Progenitor cell of endocrine pancreas (in vitro differentiated cells): ENCODE measurements around the gene CHPF. TPM values are rescaled to one million over a fixed set of nuclear protein-coding genes. Genes with fewer than 3 reads are reported as not detected.
A peak's percentile ranks its signal among the peaks of the same experiment; 100 is the strongest.

Experiments used
- DNase-seq: peaks from one replicate; pipeline ENCODE4 v3.0.0; 2021; ENCODE audit warnings: low spot score; ENCODE audit not compliant: unreplicated experiment
- H3K27ac Mint-ChIP-seq: 2 replicates; pipeline ENCODE4 v1.8.0; 2021; ENCODE audit warnings: mild to moderate bottlenecking, moderate library complexity, mixed read lengths
- H3K27me3 Mint-ChIP-seq: 2 replicates; pipeline ENCODE4 v1.8.0; 2021; ENCODE audit warnings: mixed read lengths
- H3K36me3 Mint-ChIP-seq: 2 replicates; pipeline ENCODE4 v1.8.0; 2022; ENCODE audit warnings: mixed read lengths; ENCODE audit not compliant: insufficient read depth
- H3K4me1 Mint-ChIP-seq: 2 replicates; pipeline ENCODE4 v1.8.0; 2021; ENCODE audit warnings: low read depth, mixed read lengths
- H3K4me3 Mint-ChIP-seq: 2 replicates; pipeline ENCODE4 v1.8.0; 2021; ENCODE audit warnings: low read depth, mild to moderate bottlenecking, moderate library complexity, mixed read lengths
- H3K9me3 Mint-ChIP-seq: 2 replicates; pipeline ENCODE4 v1.8.0; 2021; ENCODE audit warnings: low read depth, mixed read lengths
- CTCF ChIP-seq: fragments of 200-600 bp; sonication (generic); IDR thresholded peaks from one replicate; pipeline ENCODE4 v1.5.0; 2021; ENCODE audit warnings: antibody characterized with exemption, mild to moderate bottlenecking; ENCODE audit not compliant: unreplicated experiment
- total RNA-seq: library from RNA; stranded (reverse); gene quantifications from 2 replicates; pipeline ENCODE4 v1.2.1, GENCODE V29; 2021

Gene CHPF
- total RNA-seq, 1 donor from 2014 or later, result 49.1 TPM

DNA sequence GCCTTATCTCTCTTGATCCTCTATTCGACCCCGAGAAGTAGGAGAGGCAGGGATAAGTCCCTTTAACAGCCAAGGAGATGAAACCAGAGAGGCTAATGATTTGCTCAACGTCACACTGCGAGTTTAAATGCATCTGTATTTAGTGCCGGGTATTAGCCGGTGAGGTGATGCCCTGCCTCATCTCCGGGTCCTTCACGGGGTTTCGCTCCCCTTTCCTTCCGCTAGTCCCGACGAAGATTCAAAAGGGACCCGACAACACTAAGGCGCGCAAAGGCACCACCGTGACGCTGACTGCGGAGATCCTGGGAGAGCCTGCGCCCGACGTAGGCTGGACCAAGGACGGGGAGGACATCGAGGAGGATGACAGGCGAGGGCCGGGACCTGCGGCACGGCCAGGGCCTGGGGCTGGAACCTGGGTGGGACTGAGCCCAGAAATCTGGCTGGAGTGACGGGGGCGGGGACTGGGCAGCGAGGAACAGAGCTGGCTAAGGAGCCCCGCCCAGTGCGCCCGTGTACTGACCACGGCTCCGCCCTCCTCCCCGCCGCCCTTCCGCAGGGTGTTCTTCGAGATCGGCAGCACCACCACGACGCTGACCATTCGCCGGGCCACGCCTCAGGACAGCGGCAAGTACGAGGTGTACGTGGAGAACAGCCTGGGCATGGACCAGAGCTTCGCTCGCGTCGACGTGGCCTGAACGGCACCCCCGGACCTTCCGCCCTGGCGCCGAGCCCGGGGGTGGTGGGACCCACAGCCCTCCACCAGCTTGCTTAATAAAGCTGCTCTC, 45.9 kb downstream of the CHPF start:
- Mint-ChIP-seq H3K9me3 (no peaks in the 10 kb centered on the region), H3K27me3 (peaks cover 55% of the 10 kb centered on the region), H3K36me3 (no peaks in the 10 kb centered on the region), H3K4me1 (peaks cover 16% of the 10 kb centered on the region), H3K4me3 (peak overlapping the region; percentile 83), H3K27ac (peak overlapping the region; percentile 22)
- DNase-seq, result peak; percentile 42
- TF ChIP-seq CTCF, result no peak

GRCh38 chr2:219496825-219497494, 46.6 kb downstream of the CHPF start:
- Mint-ChIP-seq H3K36me3 (no peaks in the 10 kb centered on the region), H3K27ac (no peak overlapping the region), H3K4me1 (peaks cover 16% of the 10 kb centered on the region), H3K9me3 (no peaks in the 10 kb centered on the region), H3K4me3 (peak overlapping the region; percentile 83), H3K27me3 (peaks cover 62% of the 10 kb centered on the region)
- no peak for DNase-seq
- TF ChIP-seq CTCF, result no peak

- no peak for DNase-seq
- no peak for TF ChIP-seq CTCF
- Mint-ChIP-seq H3K4me3 (peak overlapping the region; percentile 37), H3K27me3 (peaks cover 65% of the 10 kb centered on the region), H3K4me1 (peaks cover 16% of the 10 kb centered on the region), H3K9me3 (no peaks in the 10 kb centered on the region), H3K36me3 (no peaks in the 10 kb centered on the region), H3K27ac (no peak overlapping the region)
Observed at GRCh38 chr2:219496247-219496824, 47.3 kb downstream of the CHPF start.

DNA sequence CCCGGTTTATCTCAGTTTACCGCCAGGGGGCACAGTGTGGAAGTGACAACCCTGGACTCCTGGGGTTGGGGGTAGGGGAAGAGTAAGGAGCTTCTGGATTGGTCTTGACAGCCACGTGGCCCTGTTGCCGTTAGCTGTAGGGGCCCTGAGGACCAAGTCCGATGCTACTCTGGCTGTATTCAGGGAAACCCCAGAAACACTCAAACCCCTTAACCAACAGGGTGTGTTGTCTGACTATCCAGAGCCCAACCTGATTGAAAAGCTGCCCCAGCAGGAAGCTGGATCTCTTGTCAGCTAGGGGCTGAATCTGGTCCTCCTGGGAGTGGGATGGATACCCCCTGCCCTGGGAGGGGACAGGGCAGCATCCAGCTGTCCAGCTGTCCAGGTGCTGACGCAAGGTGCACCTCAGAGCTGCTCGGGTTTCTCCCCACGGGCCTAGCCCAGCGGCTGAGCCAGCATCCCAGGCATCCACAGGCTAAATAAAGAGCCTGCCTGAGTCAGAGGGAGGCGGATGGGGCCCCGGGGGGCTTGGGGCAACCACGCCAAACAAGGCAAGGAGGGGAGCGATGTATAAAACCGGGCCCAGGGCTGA, 48.0 kb downstream of the CHPF start:
- Mint-ChIP-seq H3K4me1 (peaks cover 16% of the 10 kb centered on the region), H3K9me3 (no peaks in the 10 kb centered on the region), H3K36me3 (no peaks in the 10 kb centered on the region), H3K27ac (no peak overlapping the region), H3K4me3 (no peak overlapping the region), H3K27me3 (peaks cover 69% of the 10 kb centered on the region)
- TF ChIP-seq CTCF, result peak; percentile 68
- peak; percentile 55 for DNase-seq

DNA sequence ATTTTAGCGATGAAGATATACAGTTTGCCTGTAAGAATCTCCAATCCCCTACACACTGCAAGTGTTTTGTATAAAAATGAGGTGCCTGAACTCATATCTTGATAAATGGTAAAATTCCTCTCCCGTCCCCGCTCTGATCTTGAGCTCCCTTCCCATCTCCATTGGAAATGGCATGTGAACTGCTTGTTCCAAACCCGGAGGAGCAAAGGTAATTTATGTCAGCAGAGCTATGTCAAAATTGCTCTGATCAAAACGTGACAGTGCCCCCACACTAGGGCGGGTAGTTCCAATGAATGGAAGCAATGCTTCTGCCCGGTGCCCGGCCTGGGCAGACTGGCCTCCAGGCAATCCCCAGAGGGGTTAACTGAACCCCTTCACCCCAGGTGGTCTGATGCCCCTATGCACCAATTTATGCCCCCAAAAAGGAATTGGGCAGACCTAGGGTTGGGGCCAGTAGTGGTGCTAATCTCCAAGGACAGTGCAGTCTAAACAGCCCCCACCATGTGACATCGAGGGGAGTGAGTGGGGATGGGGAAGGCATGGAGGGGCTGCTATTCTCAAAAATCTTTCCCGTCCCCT, 48.6 kb downstream of the CHPF start:
- Mint-ChIP-seq H3K9me3 (no peaks in the 10 kb centered on the region), H3K27me3 (peaks cover 73% of the 10 kb centered on the region)

More for the DNA sequence above, 48.6 kb downstream of the CHPF start:
- H3K36me3 Mint-ChIP-seq, result no peaks in the 10 kb centered on the region
- DNase-seq, result no peak
- H3K4me3 Mint-ChIP-seq, result no peak overlapping the region
- H3K27ac Mint-ChIP-seq, result no peak overlapping the region
- H3K4me1 Mint-ChIP-seq, result peaks cover 13% of the 10 kb centered on the region
- no peak for TF ChIP-seq CTCF
